AG09309 (cell line): Measurements from ENCODE around the gene PTPRM.

ENCODE experiments used
- DNase-seq: peaks from one replicate; pipeline ENCODE4 v3.0.0-alpha.2; 2010; ENCODE audit warnings: low read depth
- H3K4me3 ChIP-seq: 2 replicates; pipeline ENCODE4 v1.5.1; 2011; ENCODE audit warnings: mild to moderate bottlenecking, low read depth, low read length, moderate library complexity; ENCODE audit not compliant: control insufficient read depth
- TF ChIP-seq, protein P1 (sequence below): IDR thresholded peaks from 2 replicates; pipeline ENCODE4 v1.5.1; 2011; ENCODE audit warnings: mild to moderate bottlenecking, low read depth, low read length, inconsistent platforms; ENCODE audit not compliant: insufficient read depth, control insufficient read depth; ENCODE audit errors: missing control alignments

The PTPRM gene

DNA sequence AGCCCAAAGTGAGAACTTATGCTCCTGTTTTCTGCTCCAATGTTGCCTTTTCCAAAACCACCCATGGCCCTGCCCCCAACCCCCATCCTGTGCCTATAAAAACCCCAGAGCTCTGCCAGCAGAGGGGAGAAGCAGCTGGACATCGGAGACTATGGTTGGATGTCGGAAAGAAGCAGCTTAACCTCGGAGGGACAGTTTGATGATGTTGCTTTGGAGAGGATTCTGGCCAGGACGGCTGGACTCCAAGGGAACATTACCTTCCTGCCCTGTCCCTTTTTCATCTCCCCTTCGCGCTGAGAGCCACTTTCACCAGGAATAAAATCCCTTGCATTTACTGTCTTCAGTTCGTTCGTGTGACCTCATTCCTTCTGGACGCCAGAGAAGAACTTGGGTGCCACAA is 158.4 kb downstream of the PTPRM start:
- H3K4me3 ChIP-seq, result no peak overlapping the region
- DNase-seq, result no peak
- TF ChIP-seq, protein P1, sequence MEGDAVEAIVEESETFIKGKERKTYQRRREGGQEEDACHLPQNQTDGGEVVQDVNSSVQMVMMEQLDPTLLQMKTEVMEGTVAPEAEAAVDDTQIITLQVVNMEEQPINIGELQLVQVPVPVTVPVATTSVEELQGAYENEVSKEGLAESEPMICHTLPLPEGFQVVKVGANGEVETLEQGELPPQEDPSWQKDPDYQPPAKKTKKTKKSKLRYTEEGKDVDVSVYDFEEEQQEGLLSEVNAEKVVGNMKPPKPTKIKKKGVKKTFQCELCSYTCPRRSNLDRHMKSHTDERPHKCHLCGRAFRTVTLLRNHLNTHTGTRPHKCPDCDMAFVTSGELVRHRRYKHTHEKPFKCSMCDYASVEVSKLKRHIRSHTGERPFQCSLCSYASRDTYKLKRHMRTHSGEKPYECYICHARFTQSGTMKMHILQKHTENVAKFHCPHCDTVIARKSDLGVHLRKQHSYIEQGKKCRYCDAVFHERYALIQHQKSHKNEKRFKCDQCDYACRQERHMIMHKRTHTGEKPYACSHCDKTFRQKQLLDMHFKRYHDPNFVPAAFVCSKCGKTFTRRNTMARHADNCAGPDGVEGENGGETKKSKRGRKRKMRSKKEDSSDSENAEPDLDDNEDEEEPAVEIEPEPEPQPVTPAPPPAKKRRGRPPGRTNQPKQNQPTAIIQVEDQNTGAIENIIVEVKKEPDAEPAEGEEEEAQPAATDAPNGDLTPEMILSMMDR, result no peak

- H3K4me3 ChIP-seq, result no peak overlapping the region
- TF ChIP-seq, protein P1, result no peak
- no peak for DNase-seq
Observed at GRCh38 chr18:7725897-7726296, 158.8 kb downstream of the PTPRM start.

DNA sequence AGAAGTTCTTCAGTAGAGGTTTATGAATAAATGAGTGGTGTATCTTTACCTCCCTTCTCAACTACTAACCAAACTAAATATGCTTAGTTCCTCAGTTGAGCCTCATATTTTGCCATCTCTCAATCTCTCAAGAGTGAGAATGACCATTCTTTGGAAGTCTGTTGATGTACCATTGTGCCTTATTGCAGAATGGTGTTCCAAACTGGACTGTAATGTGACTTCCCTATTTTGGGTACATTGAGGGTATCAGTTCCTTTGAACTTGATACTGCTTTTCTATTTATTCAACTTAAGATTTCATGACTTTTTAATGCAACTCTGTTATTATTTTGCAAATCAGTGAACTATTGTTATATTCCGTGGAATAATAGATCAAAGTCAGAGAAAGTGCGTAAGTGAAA is 159.4 kb downstream of the PTPRM start:
- H3K4me3 ChIP-seq, result no peak overlapping the region
- no peak for DNase-seq
- TF ChIP-seq, protein P1, result no peak

DNA sequence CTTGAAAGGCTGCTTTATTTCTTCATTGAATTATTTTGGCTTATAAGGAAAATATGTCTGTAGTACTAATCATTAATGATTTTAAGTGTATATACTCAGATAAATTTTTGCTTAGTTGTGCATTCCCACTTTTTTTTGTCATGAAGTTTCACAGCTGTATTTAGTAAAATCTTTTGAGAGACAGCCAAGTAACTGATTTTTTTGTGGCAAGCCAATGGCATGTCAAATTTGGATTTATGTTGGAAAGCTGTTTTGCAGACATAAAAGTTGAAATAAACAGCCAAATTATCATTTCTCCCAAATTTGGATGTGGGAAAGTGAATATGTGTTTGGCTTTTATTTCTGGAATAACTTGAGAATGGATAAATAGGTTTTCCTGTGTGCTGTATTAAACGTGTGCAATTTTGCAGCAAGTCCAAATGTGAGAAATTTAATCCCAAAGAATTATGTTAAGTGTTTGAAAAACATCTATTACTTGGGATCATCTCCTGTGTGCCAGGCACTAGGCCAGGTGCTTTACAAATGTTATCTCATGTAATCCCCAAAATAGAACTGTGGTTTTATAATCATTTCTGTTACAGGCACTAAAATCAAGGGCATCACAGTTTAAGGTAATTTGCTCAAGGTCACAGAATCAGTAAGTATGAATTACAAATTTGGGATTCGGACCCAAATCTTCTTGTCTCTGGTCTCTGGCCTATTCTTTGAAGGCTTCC is 160.4 kb downstream of the PTPRM start:
- TF ChIP-seq, protein P1, result no peak
- DNase-seq, result no peak

GRCh38 chr18:7728297-7728696 is 161.2 kb downstream of the PTPRM start:
- TF ChIP-seq, protein P1, result no peak
- H3K4me3 ChIP-seq, result no peak overlapping the region
- DNase-seq, result no peak

More for the DNA sequence above, 160.4 kb downstream of the PTPRM start:
- no peak overlapping the region for H3K4me3 ChIP-seq

DNA sequence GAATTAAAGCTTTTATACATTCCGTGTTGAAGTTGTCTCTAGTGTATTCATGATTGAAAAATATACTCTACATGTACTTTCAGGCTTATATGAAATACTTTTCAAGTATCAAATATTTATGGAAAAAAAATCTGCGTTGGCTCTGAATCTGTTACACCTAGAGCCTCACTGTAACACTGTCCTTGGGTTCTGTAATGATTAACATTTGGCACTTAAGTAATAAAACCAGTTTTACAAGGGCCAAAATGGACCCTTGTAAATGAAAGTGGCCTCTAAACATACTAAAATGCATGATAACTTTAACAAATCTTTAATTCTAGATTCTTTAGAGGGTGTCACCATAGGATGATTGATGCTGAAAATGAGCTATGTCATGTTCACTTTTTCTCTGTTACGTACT is 162.8 kb downstream of the PTPRM start:
- no peak for DNase-seq
- no peak overlapping the region for H3K4me3 ChIP-seq
- TF ChIP-seq, protein P1, result no peak
